NCI-H82 (cell line): Measurements from ENCODE around the gene PGGT1B.
"Not testable (repeated sequence)": the region's sequence is repeated elsewhere in the genome, so short reads cannot be mapped to it uniquely, and the experiment has no call there.

ENCODE experiments used
- DNase-seq: peaks from one replicate; lab custom pipeline; 2025; lab: John Stamatoyannopoulos, UW

Gene PGGT1B

GRCh38 chr5:115257981-115258380, 4.7 kb downstream of the PGGT1B start:
- no peak for DNase-seq

- not testable (repeated sequence) for DNase-seq
These were observed 13.3 kb downstream of the PGGT1B start for GRCh38 chr5:115249379-115249778.

GRCh38 chr5:115246361-115246991, 16.2 kb downstream of the PGGT1B start:
- peak; percentile 57 for DNase-seq

- DNase-seq, result no peak
These were observed 19.3 kb downstream of the PGGT1B start for GRCh38 chr5:115243412-115243811.

- no peak for DNase-seq
These were observed 20.6 kb downstream of the PGGT1B start for GRCh38 chr5:115241881-115242642.

GRCh38 chr5:115237066-115237465, 25.6 kb downstream of the PGGT1B start:
- DNase-seq, result peak; percentile 0

- no peak for DNase-seq
These were observed 26.1 kb downstream of the PGGT1B start for GRCh38 chr5:115236599-115236998.

- no peak for DNase-seq
These were observed 31.1 kb downstream of the PGGT1B start for GRCh38 chr5:115231598-115231997.

- DNase-seq, result no peak
These were observed 33.1 kb downstream of the PGGT1B start for GRCh38 chr5:115229606-115230005.

GRCh38 chr5:115227281-115227680, 35.4 kb downstream of the PGGT1B start:
- DNase-seq, result no peak

GRCh38 chr5:115214541-115214940, 48.1 kb downstream of the PGGT1B start:
- no peak for DNase-seq

- DNase-seq, result no peak
These were observed 53.4 kb downstream of the PGGT1B start for GRCh38 chr5:115209279-115209678.

- DNase-seq, result no peak
These were observed 59.7 kb downstream of the PGGT1B start for GRCh38 chr5:115202952-115203351.

GRCh38 chr5:115196161-115196560, 66.5 kb downstream of the PGGT1B start:
- DNase-seq, result no peak

GRCh38 chr5:115194676-115195075, 68.0 kb downstream of the PGGT1B start:
- DNase-seq, result no peak

- DNase-seq, result no peak
These were observed 69.4 kb downstream of the PGGT1B start for GRCh38 chr5:115193295-115193694.

- no peak for DNase-seq
These were observed 70.6 kb downstream of the PGGT1B start for GRCh38 chr5:115192098-115192497.

GRCh38 chr5:115191474-115192031, 71.1 kb downstream of the PGGT1B start:
- no peak for DNase-seq

GRCh38 chr5:115190388-115190787, 72.3 kb downstream of the PGGT1B start:
- DNase-seq, result no peak

- DNase-seq, result no peak
These were observed 72.8 kb downstream of the PGGT1B start for GRCh38 chr5:115189866-115190265.

- no peak for DNase-seq
These were observed 75.9 kb downstream of the PGGT1B start for GRCh38 chr5:115186794-115187193.

GRCh38 chr5:115184770-115185169, 77.9 kb downstream of the PGGT1B start:
- no peak for DNase-seq

GRCh38 chr5:115181757-115182156, 80.9 kb downstream of the PGGT1B start:
- DNase-seq, result no peak
